H9 (cell line): ENCODE results near the gene TSPAN5. TPM values are rescaled to one million over a fixed set of nuclear protein-coding genes. Genes with fewer than 3 reads are reported as not detected.

Experiments
- DNase-seq: peaks from one replicate; pipeline ENCODE4 v3.0.0-alpha.2; 2017
- H2AFZ ChIP-seq: one replicate; pipeline ENCODE4 v1.6.1; 2013; ENCODE audit warnings: mild to moderate bottlenecking, low read length, control low read depth, moderate library complexity
- H2AK5ac ChIP-seq: 2 replicates; pipeline ENCODE4 v1.6.1; 2013; ENCODE audit warnings: low read length, control low read depth, mixed read lengths; ENCODE audit not compliant: insufficient read length
- H2BK120ac ChIP-seq: one replicate; pipeline ENCODE4 v1.6.1; 2013; ENCODE audit warnings: low read depth, mild to moderate bottlenecking, low read length, control low read depth, inconsistent platforms; ENCODE audit not compliant: poor library complexity, severe bottlenecking
- H2BK12ac ChIP-seq: 2 replicates; pipeline ENCODE4 v1.6.1; 2013; ENCODE audit warnings: low read length, control low read depth, mixed read lengths, low read depth; ENCODE audit not compliant: insufficient read length
- H2BK15ac ChIP-seq: 2 replicates; pipeline ENCODE4 v1.6.1; 2013; ENCODE audit warnings: low read depth, low read length, control low read depth
- H2BK20ac ChIP-seq: one replicate; pipeline ENCODE4 v1.6.1; 2013; ENCODE audit warnings: low read depth, mild to moderate bottlenecking, low read length, control low read depth, inconsistent platforms; ENCODE audit not compliant: poor library complexity, severe bottlenecking
- H2BK5ac ChIP-seq: 2 replicates; pipeline ENCODE4 v1.6.1; 2013; ENCODE audit warnings: low read length, control low read depth, mixed read lengths; ENCODE audit not compliant: insufficient read length
- H3K14ac ChIP-seq: 2 replicates; pipeline ENCODE4 v1.6.1; 2013; ENCODE audit warnings: low read length, control low read depth; ENCODE audit not compliant: insufficient read depth
- H3K18ac ChIP-seq: 2 replicates; pipeline ENCODE4 v1.6.1; 2013; ENCODE audit warnings: low read depth, mild to moderate bottlenecking, mixed read lengths, low read length, control low read depth; ENCODE audit not compliant: insufficient read length
- H3K23ac ChIP-seq: 2 replicates; pipeline ENCODE4 v1.6.1; 2013; ENCODE audit warnings: low read length, control low read depth, mixed read lengths, low read depth; ENCODE audit not compliant: insufficient read length
- H3K23me2 ChIP-seq: 2 replicates; pipeline ENCODE4 v1.6.1; 2013; ENCODE audit warnings: low read depth, mild to moderate bottlenecking, mixed read lengths, low read length, control low read depth; ENCODE audit not compliant: insufficient read length, poor library complexity, severe bottlenecking
- H3K27ac ChIP-seq: 2 replicates; pipeline ENCODE4 v1.5.1; 2013; ENCODE audit warnings: low read length, control low read depth, mixed read lengths, low read depth; ENCODE audit not compliant: insufficient read length
- H3K27me3 ChIP-seq: 2 replicates; pipeline ENCODE4 v1.6.1; 2013; ENCODE audit warnings: low read length, control low read depth, inconsistent platforms; ENCODE audit not compliant: insufficient read depth
- H3K4ac ChIP-seq: 2 replicates; pipeline ENCODE4 v1.6.1; 2013; ENCODE audit warnings: low read depth, mild to moderate bottlenecking, control low read depth, inconsistent platforms, low read length, moderate library complexity
- H3K4me1 ChIP-seq: 2 replicates; pipeline ENCODE4 v1.6.1; 2013; ENCODE audit warnings: low read length, control low read depth, inconsistent platforms; ENCODE audit not compliant: insufficient read depth
- H3K4me2 ChIP-seq: 2 replicates; pipeline ENCODE4 v1.6.1; 2013; ENCODE audit warnings: low read length, control low read depth, mixed read lengths; ENCODE audit not compliant: insufficient read length, insufficient read depth
- H3K56ac ChIP-seq: 2 replicates; pipeline ENCODE4 v1.6.1; 2013; ENCODE audit warnings: low read depth, mild to moderate bottlenecking, mixed read lengths, low read length, control low read depth; ENCODE audit not compliant: insufficient read length
- H3K79me1 ChIP-seq: 2 replicates; pipeline ENCODE4 v1.6.1; 2013; ENCODE audit warnings: low read depth, mild to moderate bottlenecking, moderate library complexity, low read length, control low read depth, inconsistent platforms; ENCODE audit not compliant: insufficient read depth, poor library complexity, severe bottlenecking
- H3K79me2 ChIP-seq: 2 replicates; pipeline ENCODE4 v1.6.1; 2013; ENCODE audit warnings: low read length, control low read depth, inconsistent platforms; ENCODE audit not compliant: insufficient read depth
- H3K9ac ChIP-seq: 2 replicates; pipeline ENCODE4 v1.6.1; 2013; ENCODE audit warnings: low read length, control low read depth, mixed read lengths; ENCODE audit not compliant: insufficient read length; ENCODE audit errors: extremely low read depth
- H3K9me3 ChIP-seq: one replicate; pipeline ENCODE4 v1.6.1; 2013; ENCODE audit warnings: low read depth, low read length, inconsistent platforms; ENCODE audit not compliant: control insufficient read depth
- H3T11ph ChIP-seq: one replicate; pipeline ENCODE4 v1.6.1; 2013; ENCODE audit warnings: mild to moderate bottlenecking, low read length, control low read depth, inconsistent platforms
- H4K20me1 ChIP-seq: one replicate; pipeline ENCODE4 v1.6.1; 2013; ENCODE audit not compliant: control insufficient read depth, insufficient read length, insufficient read depth
- H4K5ac ChIP-seq: 2 replicates; pipeline ENCODE4 v1.6.1; 2013; ENCODE audit warnings: low read depth, mild to moderate bottlenecking, mixed read lengths, low read length, control low read depth; ENCODE audit not compliant: insufficient read length
- H4K8ac ChIP-seq: replicated peaks from 2 replicates; pipeline ENCODE4 v1.6.1; 2013; ENCODE audit warnings: low read length, control low read depth, mixed read lengths, low read depth; ENCODE audit not compliant: insufficient read length
- H4K91ac ChIP-seq: 2 replicates; pipeline ENCODE4 v1.6.1; 2013; ENCODE audit warnings: low read depth, mild to moderate bottlenecking, moderate library complexity, mixed read lengths, low read length, control low read depth; ENCODE audit not compliant: insufficient read length
- H3K27ac Mint-ChIP-seq, 3 experiments: 2 replicates in 2 of 3; 3 replicates in 1 of 3; pipeline ENCODE4 v1.8.0; 2020 to 2021; ENCODE audit warnings: mixed read lengths in 3 of 3, mild to moderate bottlenecking in 1 of 3, moderate library complexity in 1 of 3
- H3K27me3 Mint-ChIP-seq: 2 replicates; pipeline ENCODE4 v1.8.0; 2021; ENCODE audit warnings: low read depth, mild to moderate bottlenecking, moderate library complexity, mixed read lengths
- H3K36me3 Mint-ChIP-seq, 3 experiments: 2 replicates in 2 of 3; 3 replicates in 1 of 3; pipeline ENCODE4 v1.8.0; 2020 to 2021; ENCODE audit warnings: low read depth in 3 of 3, mixed read lengths in 3 of 3; ENCODE audit not compliant: insufficient read depth in 1 of 3
- H3K4me1 Mint-ChIP-seq, 2 experiments: 2 replicates each; pipeline ENCODE4 v1.8.0; 2020; ENCODE audit warnings: mixed read lengths in 2 of 2
- H3K4me3 Mint-ChIP-seq, 2 experiments: 2 replicates in 1 of 2; 3 replicates in 1 of 2; pipeline ENCODE4 v1.8.0; 2020 to 2021; ENCODE audit warnings: mild to moderate bottlenecking in 2 of 2, mixed read lengths in 2 of 2, moderate library complexity in 1 of 2
- H3K9me3 Mint-ChIP-seq, 2 experiments: 2 replicates in 1 of 2; 3 replicates in 1 of 2; pipeline ENCODE4 v1.8.0; 2020; ENCODE audit warnings: mild to moderate bottlenecking in 2 of 2, mixed read lengths in 2 of 2, moderate library complexity in 1 of 2
- WGBS: extraction: QIAGEN DNeasy Blood & Tissue Kit; methylation state at CpG from one replicate; pipeline ENCODE4 v1.1.7; 2013; ENCODE audit warnings: missing lambda C conversion rate, low lambda C conversion rate, mixed read lengths; ENCODE audit not compliant: insufficient read length; ENCODE audit errors: extremely low coverage; 5-methylcytosine and 5-hydroxymethylcytosine counted together
- total RNA-seq: library from RNA; stranded (reverse); gene quantifications from 2 replicates; pipeline ENCODE4 v1.2.1, GENCODE V29; 2021
- TF ChIP-seq, protein P1 (sequence below): fragments of 200-600 bp; sonication (generic); conservative IDR thresholded peaks from 3 replicates; pipeline ENCODE4 v1.8.0; 2021; ENCODE audit warnings: antibody characterized with exemption, mild to moderate bottlenecking

Gene TSPAN5
- total RNA-seq, 1 experiment from 2014 or later, result 7.0 TPM

GRCh38 chr4:98624144-98624543 is 34.3 kb downstream of the TSPAN5 start:
- H3K27me3 ChIP-seq, result no peaks in the 10 kb centered on the region

More at GRCh38 chr4:98624144-98624543, 34.3 kb downstream of the TSPAN5 start:
- H3K56ac ChIP-seq, result no peak overlapping the region
- DNase-seq, result no peak
- no peak overlapping the region for H2BK20ac ChIP-seq
- Mint-ChIP-seq H3K27ac (no peak overlapping the region), H3K27me3 (no peaks in the 10 kb centered on the region), H3K9me3 (no peaks in the 10 kb centered on the region), H3K4me1 (peaks cover 44 to 50% of the 10 kb centered on the region in 2 experiments), H3K4me3 (no peak overlapping the region), H3K36me3 (no peaks in the 10 kb centered on the region)
- H2AK5ac ChIP-seq, result no peak overlapping the region
- H4K5ac ChIP-seq, result no peak overlapping the region
- peaks cover 8% of the 10 kb centered on the region; the same call in 1 of the 2 replicates for H3K4me1 ChIP-seq
- no peak overlapping the region for H2BK15ac ChIP-seq
- H3K9me3 ChIP-seq, result no peaks in the 10 kb centered on the region
- H4K20me1 ChIP-seq, result peaks cover 2% of the 10 kb centered on the region
- no peak overlapping the region for H4K91ac ChIP-seq
- no peaks in the 10 kb centered on the region for H3K79me2 ChIP-seq
- H2BK12ac ChIP-seq, result no peak overlapping the region
- H4K8ac ChIP-seq, result no peak overlapping the region
- H3K23ac ChIP-seq, result no peak overlapping the region
- no peak overlapping the region for H3K14ac ChIP-seq
- H3T11ph ChIP-seq, result no peak overlapping the region
- no peak overlapping the region for H3K27ac ChIP-seq
- no peak overlapping the region for H2BK5ac ChIP-seq
- H3K9ac ChIP-seq, result no peak overlapping the region
- H2BK120ac ChIP-seq, result no peak overlapping the region
- H3K4me2 ChIP-seq, result no peak overlapping the region
- H3K18ac ChIP-seq, result no peak overlapping the region
- no peaks in the 10 kb centered on the region for H3K23me2 ChIP-seq
- H3K4ac ChIP-seq, result no peak overlapping the region
- TF ChIP-seq, protein P1, sequence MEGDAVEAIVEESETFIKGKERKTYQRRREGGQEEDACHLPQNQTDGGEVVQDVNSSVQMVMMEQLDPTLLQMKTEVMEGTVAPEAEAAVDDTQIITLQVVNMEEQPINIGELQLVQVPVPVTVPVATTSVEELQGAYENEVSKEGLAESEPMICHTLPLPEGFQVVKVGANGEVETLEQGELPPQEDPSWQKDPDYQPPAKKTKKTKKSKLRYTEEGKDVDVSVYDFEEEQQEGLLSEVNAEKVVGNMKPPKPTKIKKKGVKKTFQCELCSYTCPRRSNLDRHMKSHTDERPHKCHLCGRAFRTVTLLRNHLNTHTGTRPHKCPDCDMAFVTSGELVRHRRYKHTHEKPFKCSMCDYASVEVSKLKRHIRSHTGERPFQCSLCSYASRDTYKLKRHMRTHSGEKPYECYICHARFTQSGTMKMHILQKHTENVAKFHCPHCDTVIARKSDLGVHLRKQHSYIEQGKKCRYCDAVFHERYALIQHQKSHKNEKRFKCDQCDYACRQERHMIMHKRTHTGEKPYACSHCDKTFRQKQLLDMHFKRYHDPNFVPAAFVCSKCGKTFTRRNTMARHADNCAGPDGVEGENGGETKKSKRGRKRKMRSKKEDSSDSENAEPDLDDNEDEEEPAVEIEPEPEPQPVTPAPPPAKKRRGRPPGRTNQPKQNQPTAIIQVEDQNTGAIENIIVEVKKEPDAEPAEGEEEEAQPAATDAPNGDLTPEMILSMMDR, result no peak
- H3K79me1 ChIP-seq, result no peaks in the 10 kb centered on the region
- H2AFZ ChIP-seq, result no peak overlapping the region
- WGBS, result no CpG with 5 or more reads among the region's 2 CpGs
